Retinal pigment epithelial cell (primary cell): ENCODE results near the gene FBXW4.
"Not testable (repeated sequence)": the region's sequence is repeated elsewhere in the genome, so short reads cannot be mapped to it uniquely, and the experiment has no call there.

Experiments used
- DNase-seq: peaks from one replicate; pipeline ENCODE4 v3.0.0-alpha.2; 2010; ENCODE audit warnings: low read depth
- H3K4me3 ChIP-seq: 2 replicates; pipeline ENCODE4 v1.5.1; 2011; ENCODE audit warnings: mild to moderate bottlenecking, low read length, control low read depth, moderate library complexity
- TF ChIP-seq, protein P1 (sequence below): conservative IDR thresholded peaks from 2 replicates; pipeline ENCODE4 v1.5.1; 2011; ENCODE audit warnings: low read depth, low read length, control low read depth, inconsistent platforms

Gene FBXW4

DNA sequence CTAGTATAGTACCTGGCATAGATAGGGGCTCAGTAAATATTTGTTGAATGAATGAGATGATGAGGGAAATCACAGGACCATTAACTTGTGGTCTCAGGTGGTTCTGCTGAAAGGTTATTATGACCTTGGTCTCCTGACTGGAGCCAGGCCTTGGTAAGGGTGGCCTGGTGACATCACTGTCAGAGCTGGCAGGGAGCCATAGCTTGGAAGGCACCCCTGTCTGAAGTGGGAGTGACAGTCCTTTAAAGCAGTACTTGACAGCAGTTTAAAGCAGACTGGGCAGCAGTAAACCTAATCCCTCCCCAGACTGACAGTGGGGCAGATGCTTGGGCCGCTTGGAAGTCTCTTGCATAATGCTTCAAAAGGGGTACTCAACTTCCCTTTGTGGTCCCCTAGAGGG is 93.4 kb downstream of the FBXW4 start:
- H3K4me3 ChIP-seq, result no peak overlapping the region
- no peak for DNase-seq
- TF ChIP-seq, protein P1, sequence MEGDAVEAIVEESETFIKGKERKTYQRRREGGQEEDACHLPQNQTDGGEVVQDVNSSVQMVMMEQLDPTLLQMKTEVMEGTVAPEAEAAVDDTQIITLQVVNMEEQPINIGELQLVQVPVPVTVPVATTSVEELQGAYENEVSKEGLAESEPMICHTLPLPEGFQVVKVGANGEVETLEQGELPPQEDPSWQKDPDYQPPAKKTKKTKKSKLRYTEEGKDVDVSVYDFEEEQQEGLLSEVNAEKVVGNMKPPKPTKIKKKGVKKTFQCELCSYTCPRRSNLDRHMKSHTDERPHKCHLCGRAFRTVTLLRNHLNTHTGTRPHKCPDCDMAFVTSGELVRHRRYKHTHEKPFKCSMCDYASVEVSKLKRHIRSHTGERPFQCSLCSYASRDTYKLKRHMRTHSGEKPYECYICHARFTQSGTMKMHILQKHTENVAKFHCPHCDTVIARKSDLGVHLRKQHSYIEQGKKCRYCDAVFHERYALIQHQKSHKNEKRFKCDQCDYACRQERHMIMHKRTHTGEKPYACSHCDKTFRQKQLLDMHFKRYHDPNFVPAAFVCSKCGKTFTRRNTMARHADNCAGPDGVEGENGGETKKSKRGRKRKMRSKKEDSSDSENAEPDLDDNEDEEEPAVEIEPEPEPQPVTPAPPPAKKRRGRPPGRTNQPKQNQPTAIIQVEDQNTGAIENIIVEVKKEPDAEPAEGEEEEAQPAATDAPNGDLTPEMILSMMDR, result no peak

DNA sequence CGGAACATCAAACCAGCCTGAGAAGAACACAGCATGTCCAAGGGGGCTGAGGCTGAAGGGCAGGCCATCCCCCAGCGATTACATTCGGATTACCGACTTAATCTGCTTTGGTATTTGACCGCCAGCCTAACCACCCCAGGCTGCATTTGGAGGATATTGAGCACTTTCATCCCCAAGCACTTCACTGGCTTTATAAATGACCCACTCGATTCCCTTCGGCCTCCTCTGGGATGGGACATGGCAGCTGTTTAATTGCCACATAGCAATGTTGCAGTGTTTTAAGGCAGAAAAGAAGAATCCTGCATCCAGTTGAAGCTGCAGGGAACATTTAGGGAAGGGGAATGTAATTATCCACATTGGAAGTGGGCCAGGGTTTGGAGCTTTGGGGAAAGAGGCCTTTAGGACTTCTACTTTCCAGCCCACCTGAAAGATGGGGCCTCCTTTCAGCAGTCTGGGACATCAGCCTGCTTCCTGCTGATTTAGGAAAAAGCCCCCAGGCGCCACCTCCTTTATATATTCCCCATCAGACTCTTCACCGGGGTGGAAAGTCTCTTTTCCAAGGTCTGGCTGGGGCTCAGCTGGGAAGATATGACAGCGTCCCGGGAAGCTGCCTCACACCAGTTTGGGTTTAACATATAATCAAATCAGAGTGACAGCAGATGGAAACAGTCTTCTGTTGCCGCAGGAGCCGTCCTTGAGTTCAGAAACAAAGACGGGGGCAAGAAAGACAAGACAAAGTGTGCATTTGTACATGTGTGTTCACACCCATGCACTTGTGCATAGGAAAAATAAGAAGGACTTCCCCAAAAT is 97.7 kb downstream of the FBXW4 start:
- TF ChIP-seq, protein P1, result no peak
- no peak overlapping the region for H3K4me3 ChIP-seq
- DNase-seq, result peak; percentile 54

DNA sequence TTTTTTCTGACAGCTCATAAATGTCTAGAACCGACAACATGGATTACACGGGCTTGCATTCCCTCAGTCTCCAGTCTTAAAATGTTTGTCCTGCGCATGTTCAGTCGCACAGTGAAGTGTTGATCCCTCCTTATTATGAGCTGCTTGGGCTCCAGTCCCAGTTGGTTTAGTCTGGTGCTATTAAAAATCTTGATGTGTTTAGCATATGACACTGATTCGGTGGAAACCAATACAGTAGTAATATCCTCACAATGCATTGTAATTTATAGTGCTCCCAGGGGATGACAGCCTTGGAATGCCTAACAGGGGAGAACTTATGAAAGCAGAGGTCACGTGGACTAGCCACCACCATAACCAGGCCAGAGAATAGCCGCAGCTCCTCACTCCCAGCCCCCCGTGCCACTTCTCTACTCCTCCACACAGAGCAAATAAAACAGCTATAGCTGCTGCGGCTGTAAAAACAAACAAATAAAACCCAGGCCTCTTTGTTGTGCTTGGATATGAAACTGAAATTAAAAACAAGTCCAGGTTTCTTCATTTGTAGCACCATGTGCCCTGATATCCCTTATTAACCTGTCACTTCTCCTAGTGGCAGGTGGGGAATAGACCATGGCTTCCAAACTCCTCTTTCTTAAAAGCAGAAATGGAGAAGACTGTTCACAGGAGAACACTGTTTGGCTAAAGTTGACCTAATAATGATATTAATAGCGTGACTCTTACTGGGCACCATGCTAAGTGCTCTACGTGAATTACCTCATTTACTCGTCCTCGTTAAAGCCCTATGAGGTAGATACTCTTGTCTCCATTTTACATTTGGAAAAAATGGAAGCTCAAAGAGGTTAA is 99.2 kb downstream of the FBXW4 start:
- TF ChIP-seq, protein P1, result no peak
- no peak overlapping the region for H3K4me3 ChIP-seq
- peak; percentile 46 for DNase-seq

DNA sequence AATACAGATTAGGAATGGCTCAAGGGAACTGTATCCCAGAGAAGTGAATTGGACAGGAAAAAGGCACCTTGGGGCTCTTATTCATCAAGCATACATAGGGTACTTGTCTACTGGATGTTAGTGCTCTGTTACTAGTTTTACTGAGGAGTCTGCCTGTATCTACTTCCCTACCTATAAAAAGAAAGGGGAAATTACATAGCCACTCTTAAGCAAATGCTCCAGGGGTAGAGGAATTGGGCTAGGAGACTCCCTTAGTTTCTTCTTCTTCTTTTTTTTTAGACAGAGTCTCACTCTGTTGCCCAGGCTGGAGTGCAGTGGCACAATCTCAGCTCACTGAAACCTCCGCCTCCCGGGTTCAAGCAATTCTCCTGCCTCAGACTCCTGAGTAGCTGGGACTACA is 101.6 kb downstream of the FBXW4 start:
- H3K4me3 ChIP-seq, DNase-seq: not testable (repeated sequence)

DNA sequence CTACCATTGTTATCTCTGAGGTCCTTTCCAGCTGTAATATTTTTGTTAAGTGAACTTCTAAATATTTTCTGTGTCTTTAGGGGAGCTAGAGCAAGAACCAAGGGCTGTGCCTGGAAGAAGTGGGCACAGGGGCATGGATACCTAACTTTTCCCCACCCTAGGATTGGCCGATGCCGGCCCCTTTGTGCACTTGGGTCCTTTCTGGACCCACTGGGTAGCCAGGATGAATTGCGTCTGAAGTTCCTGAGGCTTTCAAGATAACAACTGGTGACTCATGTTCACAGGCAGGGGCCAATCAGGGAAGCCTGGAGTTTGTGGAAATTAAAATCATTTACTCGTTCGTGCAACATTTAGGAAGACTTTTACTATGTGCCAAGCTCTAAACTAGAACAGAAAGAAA is 106.1 kb downstream of the FBXW4 start:
- peak overlapping the region; percentile 69 for H3K4me3 ChIP-seq
- DNase-seq, result no peak
- TF ChIP-seq, protein P1, result no peak

DNA sequence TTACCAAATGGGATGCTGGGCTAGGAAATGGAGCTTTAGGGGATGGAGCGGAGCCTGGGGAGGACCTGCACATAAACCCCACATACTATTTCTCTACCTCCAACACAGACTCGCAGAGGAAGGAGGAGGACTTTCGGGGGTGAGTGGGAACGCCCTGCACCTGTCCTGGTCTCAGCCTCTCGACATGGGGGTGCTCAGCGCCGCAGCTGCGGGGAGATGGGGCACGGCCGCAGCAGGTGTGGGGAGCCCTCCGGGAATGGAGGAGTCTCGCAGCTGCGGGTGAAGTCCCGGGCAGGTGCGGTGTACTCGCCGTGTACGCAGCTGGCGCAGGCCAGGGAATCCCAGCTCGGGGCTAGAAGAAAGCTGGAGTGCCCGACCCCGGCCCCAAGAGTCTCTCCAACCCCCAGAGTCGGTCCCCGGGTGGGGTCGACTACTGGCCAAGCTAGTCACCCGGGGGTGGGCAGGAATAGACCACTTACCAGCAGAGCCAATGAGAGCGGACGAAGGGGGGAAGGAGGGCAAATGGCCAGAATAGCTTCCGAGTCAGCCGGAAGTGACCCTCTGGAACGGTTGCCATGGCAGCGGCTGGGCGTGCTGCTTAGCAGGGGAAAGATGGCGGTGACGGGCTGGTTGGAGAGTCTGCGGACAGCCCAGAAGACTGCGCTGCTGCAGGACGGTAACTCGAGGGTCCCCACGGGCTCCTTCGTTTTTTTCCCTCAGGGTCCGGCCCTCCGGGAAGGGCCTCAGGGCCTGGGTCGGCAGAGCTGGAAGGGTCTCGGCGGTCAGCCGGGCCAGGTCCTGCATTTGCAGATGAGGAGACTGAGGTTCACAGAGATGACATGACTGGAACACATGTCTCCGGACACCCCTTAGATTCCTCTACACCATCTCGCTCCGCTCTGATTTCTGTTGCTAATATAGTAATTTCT is 107.0 kb downstream of the FBXW4 start, which contains the start of the genes DPCD and POLL:
TSS of gene DPCD (plus strand) at position 597 of the 929 bp plus-strand sequence. CDS start at position 613, 16 bp downstream.
TSS of gene POLL (minus strand) at position 533 of the 929 bp plus-strand sequence. CDS start 897 bp downstream, outside the sequence.
- TF ChIP-seq, protein P1, result no peak
- DNase-seq, result peak; percentile 83
- H3K4me3 ChIP-seq, result peak within 1 kb of the TSS; percentile 69
